ENCODE measurements around the gene PTGER3.
"Not testable (repeated sequence)": the region's sequence is repeated elsewhere in the genome, so short reads cannot be mapped to it uniquely, and the experiment has no call there.

The PTGER3 gene

DNA sequence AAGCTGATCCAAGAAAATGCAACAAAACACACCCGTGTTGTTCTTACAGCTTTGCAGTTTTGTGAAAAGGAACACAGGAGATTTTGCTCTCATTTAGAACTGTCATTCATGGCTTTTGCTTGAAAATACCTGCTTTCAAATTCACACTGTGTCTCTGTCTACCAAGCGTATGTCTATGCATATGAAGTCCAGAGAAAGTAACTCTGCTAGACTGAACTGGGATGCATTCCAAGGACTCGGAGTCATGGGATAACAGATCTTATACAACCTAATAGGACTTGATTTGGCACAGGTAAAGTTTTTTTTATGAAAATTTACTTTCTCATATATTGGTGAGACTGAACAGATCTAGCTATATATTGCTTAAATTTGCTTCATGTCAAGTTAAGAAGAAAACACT lies 102.4 kb downstream of the PTGER3 start:
- no peak for DNase-seq

DNA sequence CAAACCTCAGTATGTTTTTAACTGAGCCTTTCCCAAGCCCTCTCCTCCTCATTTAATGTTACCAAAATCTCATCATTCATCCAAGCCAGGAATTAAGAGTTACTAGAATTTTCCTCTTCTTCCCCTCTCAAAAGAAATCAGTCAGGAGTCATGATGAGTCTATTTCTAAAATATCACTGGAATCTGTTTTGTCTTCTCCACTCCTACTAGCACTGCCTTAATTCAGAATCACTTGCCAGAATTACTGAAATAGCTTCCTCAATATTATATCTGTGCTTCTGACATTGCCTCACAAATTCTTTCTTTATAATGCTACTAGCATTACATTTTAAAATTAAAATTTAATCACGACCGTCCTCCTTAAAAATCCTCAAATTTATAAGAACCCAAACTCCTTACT lies 106.1 kb downstream of the PTGER3 start:
- DNase-seq: no peak

DNA sequence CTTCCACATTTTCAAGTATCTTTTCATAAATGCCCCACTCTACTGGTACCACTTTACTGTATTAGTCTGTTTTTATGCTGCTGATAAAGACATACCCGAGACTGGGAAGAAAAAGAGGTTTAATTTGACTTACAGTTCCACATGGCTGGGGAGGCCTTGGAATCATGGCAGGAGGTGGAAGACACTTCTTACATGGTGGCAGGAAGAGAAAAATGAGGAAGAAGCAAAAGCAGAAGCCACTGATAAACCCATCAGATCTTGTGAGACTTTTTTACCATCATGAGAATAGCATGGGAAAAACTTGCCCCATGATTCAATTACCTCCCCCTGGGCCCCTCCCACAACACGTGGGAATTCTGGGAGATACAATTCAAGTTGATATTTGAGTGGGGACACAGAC lies 107.2 kb downstream of the PTGER3 start:
- not testable (repeated sequence) for DNase-seq

DNA sequence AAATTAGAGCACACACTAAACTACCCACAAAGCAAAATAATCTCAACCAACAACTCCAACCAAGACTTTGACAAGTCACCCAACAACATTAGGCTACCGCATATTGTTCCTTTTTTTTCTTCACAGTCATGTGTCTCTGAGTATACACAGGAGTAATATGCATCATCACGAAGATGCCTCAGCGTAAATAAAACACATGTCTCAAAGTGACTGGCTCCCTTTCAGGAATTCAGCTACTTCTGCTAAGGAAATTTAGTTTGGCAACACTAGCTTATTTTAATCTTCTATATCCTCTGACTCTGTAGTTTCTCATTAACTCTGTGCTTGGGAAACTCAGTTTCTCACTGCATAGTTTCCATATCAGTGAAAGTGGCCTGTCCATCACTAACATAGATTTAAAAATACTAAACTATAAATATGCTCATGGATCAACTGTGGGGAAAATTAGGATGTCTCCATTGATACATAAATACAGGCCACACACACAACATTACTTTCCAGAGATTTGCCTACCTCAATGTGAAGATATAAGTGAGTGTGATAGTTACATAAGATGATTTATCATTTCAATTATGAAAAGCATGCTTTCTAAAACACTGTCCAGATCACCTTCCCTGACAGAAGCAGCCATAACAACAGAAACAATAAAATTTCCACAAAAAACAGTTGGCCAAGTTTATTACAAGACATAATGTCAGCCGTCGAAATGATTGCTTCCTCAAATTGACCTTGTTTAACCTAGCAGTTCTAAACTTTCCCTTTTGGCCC lies 113.2 kb downstream of the PTGER3 start:
- DNase-seq: no peak

DNA sequence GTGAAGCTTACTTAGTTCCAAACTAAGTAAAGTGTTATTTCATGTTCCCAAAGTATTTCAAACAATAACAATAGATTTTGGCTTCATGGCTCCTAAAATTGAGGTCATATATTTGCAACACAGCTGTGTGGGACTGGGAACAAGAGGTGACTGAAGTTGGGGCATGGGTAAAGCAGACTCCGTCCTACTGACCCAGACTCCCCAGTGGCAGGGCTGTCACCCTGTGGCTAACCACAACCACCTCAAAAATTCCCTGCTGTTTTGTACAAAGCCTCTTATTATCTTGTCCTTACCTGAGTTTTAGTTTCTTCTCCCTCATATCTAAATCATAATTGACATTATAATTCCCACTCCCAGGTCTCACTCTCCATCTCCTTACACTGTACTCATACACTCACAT lies 117.6 kb downstream of the PTGER3 start:
- no peak for DNase-seq

DNA sequence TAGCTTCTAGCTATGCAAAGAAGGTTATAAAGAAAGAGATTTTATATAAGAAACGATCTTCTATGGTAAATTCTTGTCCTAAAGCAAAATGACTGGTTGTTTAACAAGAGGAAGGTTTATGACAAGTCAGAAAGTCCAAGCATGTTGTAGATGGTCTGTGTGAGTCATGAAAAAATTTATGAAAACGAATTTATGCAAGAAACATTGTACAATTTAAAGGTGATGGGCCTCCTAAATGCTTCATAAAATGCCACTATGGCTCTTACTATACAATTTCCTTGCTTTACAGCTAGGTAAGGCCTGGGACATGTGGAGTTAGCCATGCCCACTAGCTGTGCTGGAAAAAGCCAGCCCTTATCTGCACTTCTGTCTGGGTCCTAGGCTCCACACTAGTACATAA lies 125.4 kb downstream of the PTGER3 start:
- DNase-seq: no peak
